A549 (cell line): ENCODE results near the gene MAPK1. TPM values are rescaled to one million over a fixed set of nuclear protein-coding genes. Genes with fewer than 3 reads are reported as not detected.

ENCODE experiments used
- ATAC-seq, 2 experiments: fragments of 200-7000 bp in 1 of 2; fragments of >200 bp in 1 of 2; cut with Nextera tagmentation in 1 of 2; cut with Tn5 transposase in 1 of 2; 3 replicates each; pipeline versions ENCODE4 v1.8.0 to v1.9.1; 2018 to 2020; ENCODE audit warnings: mild to moderate bottlenecking in 1 of 2, moderate library complexity in 1 of 2
- CTCF ChIA-PET: fragments of 300-600 bp; sonication (Branson Sonifier 250); formaldehyde crosslinking; extraction: SDS; loops from one replicate; lab custom pipeline; 2021; ENCODE audit warnings: antibody characterized with exemption, inconsistent platforms; lab: Yijun Ruan, JAX
- POLR2A ChIA-PET: fragments of 350-600 bp; formaldehyde crosslinking; extraction: SDS; loops from one replicate; lab custom pipeline; 2021; ENCODE audit warnings: antibody characterized with exemption, inconsistent platforms; lab: Yijun Ruan, JAX
- DNase-seq, 2 experiments: peaks; one replicate each; pipeline versions ENCODE4 v3.0.0 to v3.0.0-alpha.2; 2011 to 2016; ENCODE audit warnings: low read depth in 1 of 2, low spot score in 1 of 2
- FAIRE-seq: peaks from 2 replicates; lab custom pipeline; 2011; peaks lifted over from hg19 to GRCh38; lab: Jason Lieb, UNC
- H3K27ac ChIP-seq, 2 experiments: fragments of >200 bp; sonication (Bioruptor Twin); formaldehyde crosslinking; 3 replicates each; pipeline ENCODE4 v1.5.1; 2016 to 2017
- H3K4me1 ChIP-seq: fragments of >200 bp; sonication (Bioruptor Twin); formaldehyde crosslinking; 3 replicates; pipeline ENCODE4 v1.6.1; 2016
- H3K4me2 ChIP-seq: fragments of >200 bp; sonication (Bioruptor Twin); formaldehyde crosslinking; 3 replicates; pipeline ENCODE4 v1.6.1; 2016
- H3K4me3 ChIP-seq: fragments of >200 bp; sonication (Bioruptor Twin); formaldehyde crosslinking; 3 replicates; pipeline ENCODE4 v1.5.1; 2016
- H3K9me3 ChIP-seq: fragments of >200 bp; sonication (Bioruptor Twin); formaldehyde crosslinking; 3 replicates; pipeline ENCODE4 v1.6.1; 2016
- CEBPB ChIP-seq, 2 experiments: fragments of >200 bp in 1 of 2; sonication (Bioruptor Twin) in 1 of 2; formaldehyde crosslinking in 1 of 2; IDR thresholded peaks; 2 replicates each; pipeline ENCODE4 v1.6.1; 2012 to 2016
- ESRRA ChIP-seq: fragments of 150-350 bp; IDR thresholded peaks from 2 replicates; pipeline ENCODE4 v1.6.1; 2014; ENCODE audit warnings: mild to moderate bottlenecking, low read length, borderline replicate concordance
- FOSB ChIP-seq: fragments of 250-450 bp; sonication (Bioruptor Pico); IDR thresholded peaks from 2 replicates; pipeline ENCODE4 v1.5.0; 2020; ENCODE audit warnings: mild to moderate bottlenecking, moderate library complexity
- GATA3 ChIP-seq: IDR thresholded peaks from 2 replicates; pipeline ENCODE4 v1.6.1; 2012; ENCODE audit warnings: borderline replicate concordance
- HDAC2 ChIP-seq: fragments of 200-600 bp; sonication (generic); IDR thresholded peaks from 2 replicates; pipeline ENCODE4 v1.6.1; 2016
- HEYL ChIP-seq: fragments of 250-450 bp; sonication (Bioruptor Pico); IDR thresholded peaks from 2 replicates; pipeline ENCODE4 v1.8.0; 2021; ENCODE audit warnings: mild to moderate bottlenecking, moderate library complexity
- HOXB5 ChIP-seq: fragments of 250-450 bp; sonication (Bioruptor Pico); IDR thresholded peaks from 2 replicates; pipeline ENCODE4 v1.5.0; 2020; ENCODE audit warnings: mild to moderate bottlenecking, moderate library complexity
- JUNB ChIP-seq: fragments of >200 bp; sonication (Bioruptor Twin); formaldehyde crosslinking; IDR thresholded peaks from 2 replicates; pipeline ENCODE4 v1.6.1; 2016
- KDM1A ChIP-seq: fragments of 200-600 bp; sonication (generic); IDR thresholded peaks from 2 replicates; pipeline ENCODE4 v1.6.1; 2016; ENCODE audit warnings: low read depth, mild to moderate bottlenecking
- MAX ChIP-seq: IDR thresholded peaks from 2 replicates; pipeline ENCODE4 v1.6.1; 2012
- MAZ ChIP-seq: fragments of 150-350 bp; IDR thresholded peaks from 2 replicates; pipeline ENCODE4 v1.6.1; 2014; ENCODE audit warnings: antibody characterized with exemption, low read depth, low read length, borderline replicate concordance
- MYC ChIP-seq: IDR thresholded peaks from 2 replicates; pipeline ENCODE4 v1.6.1; 2012; ENCODE audit warnings: mild to moderate bottlenecking, inconsistent platforms, low read length, improper control_type of control experiment, borderline replicate concordance
- NPAS2 ChIP-seq: fragments of 250-450 bp; sonication (Bioruptor Pico); IDR thresholded peaks from 2 replicates; pipeline ENCODE4 v1.8.0; 2022; ENCODE audit warnings: mild to moderate bottlenecking, moderate library complexity, borderline replicate concordance
- PBX3 ChIP-seq: IDR thresholded peaks from 2 replicates; pipeline ENCODE4 v1.6.1; 2012
- REST ChIP-seq: fragments of 200-600 bp; sonication (generic); IDR thresholded peaks from 2 replicates; pipeline ENCODE4 v1.6.1; 2016; ENCODE audit warnings: antibody characterized with exemption, mild to moderate bottlenecking, moderate library complexity
- RFX5 ChIP-seq: fragments of 450-650 bp; IDR thresholded peaks from 2 replicates; pipeline ENCODE4 v1.7.1; 2014; ENCODE audit warnings: antibody characterized with exemption, mild to moderate bottlenecking, moderate library complexity
- TFCP2L1 ChIP-seq: fragments of 250-450 bp; sonication (Bioruptor Pico); IDR thresholded peaks from 2 replicates; pipeline ENCODE4 v1.5.0; 2021; ENCODE audit warnings: mild to moderate bottlenecking
- ZFP36 ChIP-seq: fragments of 450-650 bp; IDR thresholded peaks from 2 replicates; pipeline ENCODE4 v1.6.1; 2014; ENCODE audit warnings: borderline replicate concordance; ENCODE audit not compliant: partially characterized antibody
- ZNF302 ChIP-seq: fragments of 250-450 bp; sonication (Bioruptor Pico); IDR thresholded peaks from 2 replicates; pipeline ENCODE4 v1.9.0; 2021; ENCODE audit warnings: inconsistent platforms, mild to moderate bottlenecking, moderate library complexity
- ZSCAN20 ChIP-seq: fragments of 250-450 bp; sonication (Bioruptor Pico); IDR thresholded peaks from 2 replicates; pipeline ENCODE4 v1.8.0; 2022; ENCODE audit warnings: mild to moderate bottlenecking, moderate library complexity
- WGBS: methylation state at CpG from one replicate; pipeline ENCODE4 v1.1.6; 2017; ENCODE audit errors: missing lambda C conversion rate; 5-methylcytosine and 5-hydroxymethylcytosine counted together
- polyA plus RNA-seq, 4 experiments: library from polyadenylated mRNA; depleted of rRNA in 3 of 4; stranded (reverse); fragments of >200 nt; fragmentation: RNase III in 1 of 4; extraction: RNeasy Plus Mini Kit Qiagen cat#74134 plus additional on column Dnase treatment in 1 of 4; gene quantifications; 2 replicates in 3 of 4; 3 replicates in 1 of 4; pipeline ENCODE4 v1.2.3, GENCODE V29; 2011 to 2017

MAPK1 gene
- polyA plus RNA-seq, 2 of the 4 experiments (the other 2 are of a cell fraction): 28.8 to 85.5 TPM

- DNase-seq (no peak), ATAC-seq (no peak)
- H3K4me1 ChIP-seq: no peaks in the 10 kb centered on the region
- no peak overlapping the region for H3K4me2 ChIP-seq
- no peak for TF ChIP-seq ZNF302
- no peak for TF ChIP-seq ZSCAN20 (CRISPR knock-in tag)
- no peak for TF ChIP-seq JUNB
- TF ChIP-seq MAX: no peak
- no peak for TF ChIP-seq FOSB (CRISPR knock-in tag)
- TF ChIP-seq TFCP2L1: no peak
- no peak for TF ChIP-seq PBX3
- no peak for TF ChIP-seq HOXB5 (CRISPR knock-in tag)
- no peak for TF ChIP-seq CEBPB (IDR thresholded peaks at IDR 0.05)
- TF ChIP-seq HDAC2: no peak
- no peak for TF ChIP-seq ESRRA
- TF ChIP-seq, all 56 proteins: peak for 0
- no peak overlapping the region for H3K27ac ChIP-seq
- POLR2A ChIA-PET: no interaction called here
- 91% methylated on average over 8 of the region's 8 CpGs for WGBS
- FAIRE-seq: no peak
- H3K9me3 ChIP-seq: no peaks in the 10 kb centered on the region
- CTCF ChIA-PET: interaction anchor here (1.6 kb wide), 1 partner anchor 12 kb away, joined by 4 read pairs; no protein-coding TSS in a partner anchor
- H3K4me3 ChIP-seq: no peak overlapping the region
Observed at GRCh38 chr22:21759646-21760376, 107.6 kb downstream of the MAPK1 start.

GRCh38 chr22:21759093-21759492 lies 108.4 kb downstream of the MAPK1 start:
- Histone ChIP-seq H3K4me2 (no peak overlapping the region), H3K27ac (no peak overlapping the region), H3K4me3 (no peak overlapping the region), H3K4me1 (no peaks in the 10 kb centered on the region), H3K9me3 (no peaks in the 10 kb centered on the region)
- POLR2A ChIA-PET: no interaction called here
- no peak for ATAC-seq
- 100% methylated on average over 2 of the region's 4 CpGs for WGBS
- no peak for TF ChIP-seq MYC
- no peak for TF ChIP-seq NPAS2 (CRISPR knock-in tag)
- TF ChIP-seq RFX5: no peak
- no peak for TF ChIP-seq GATA3
- TF ChIP-seq ZFP36: no peak
- TF ChIP-seq HEYL (CRISPR knock-in tag): no peak
- DNase-seq: no peak
- CTCF ChIA-PET: interaction anchor here (1.6 kb wide), 1 partner anchor 13 kb away, joined by 4 read pairs; no protein-coding TSS in a partner anchor
- no peak for FAIRE-seq

GRCh38 chr22:21758091-21758864 lies 109.2 kb downstream of the MAPK1 start:
- H3K4me3 ChIP-seq: no peak overlapping the region
- FAIRE-seq: no peak
- ChIA-PET POLR2A (interaction anchor here (1.2 kb wide), 1 partner anchor 23 kb away, joined by 3 read pairs; the partner anchor contains the start of gene YPEL1), CTCF (interaction anchor here (1.6 kb wide), 1 partner anchor 13 kb away, joined by 4 read pairs; no protein-coding TSS in a partner anchor)
- no peak overlapping the region for H3K27ac ChIP-seq
- no peak for DNase-seq
- TF ChIP-seq GATA3 (no peak), KDM1A (no peak), REST (no peak), PBX3 (no peak), MAZ (no peak)
- TF ChIP-seq, all 56 proteins: peak for 0
- H3K4me2 ChIP-seq: no peak overlapping the region
- H3K4me1 ChIP-seq: no peaks in the 10 kb centered on the region
- H3K9me3 ChIP-seq: no peaks in the 10 kb centered on the region
- WGBS: 95% methylated on average over 21 of the region's 21 CpGs
- ATAC-seq: no peak
